Measurements from ENCODE around the gene UNC79. TPM values are rescaled to one million over a fixed set of nuclear protein-coding genes. Genes with fewer than 3 reads are reported as not detected.

The UNC79 gene
- total RNA-seq, 2 experiments from 2014 or later, result 0.02 TPM; not detected in 1

DNA sequence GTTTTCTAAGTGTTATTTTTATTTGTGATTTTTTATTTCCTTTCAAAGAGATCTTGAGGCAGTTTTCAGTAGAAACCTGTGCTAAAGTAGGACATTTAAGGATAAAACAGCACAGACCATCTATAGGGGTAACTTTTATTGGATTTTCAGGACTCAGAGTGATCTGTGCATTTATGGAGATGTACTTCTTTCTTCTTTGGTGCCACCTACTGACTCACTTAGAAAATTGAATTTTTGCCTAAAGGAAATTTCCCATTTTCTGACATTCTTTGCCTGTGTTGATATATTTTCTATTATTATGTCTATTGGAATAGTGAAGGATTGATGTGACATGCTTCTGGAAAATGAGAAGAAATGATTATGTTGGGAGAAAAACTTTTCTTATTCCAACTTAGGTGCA, 113.0 kb downstream of the UNC79 start:
- ChIA-PET POLR2A (no interaction called here), CTCF (no interaction called here)

DNA sequence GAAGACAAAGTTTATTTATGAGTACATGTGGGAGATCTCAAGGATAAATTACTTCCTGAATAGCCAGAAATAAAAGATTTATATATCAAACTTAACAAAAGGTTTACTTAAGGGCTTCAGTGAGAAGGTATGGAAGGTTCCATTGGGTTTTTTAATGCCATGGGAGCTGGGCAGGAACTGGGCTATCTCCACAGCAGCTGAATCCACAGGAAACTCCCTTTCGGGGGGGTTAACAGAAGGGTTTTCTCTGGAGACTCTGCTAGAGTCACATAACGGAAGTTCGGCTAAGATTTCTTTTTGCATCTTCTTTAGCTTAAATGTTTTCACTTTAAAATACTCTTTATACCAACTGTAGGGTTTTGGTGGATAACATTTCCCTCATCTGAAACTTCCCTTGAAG, 113.5 kb downstream of the UNC79 start:
- CTCF ChIA-PET, result no interaction called here
- POLR2A ChIA-PET, result no interaction called here

DNA sequence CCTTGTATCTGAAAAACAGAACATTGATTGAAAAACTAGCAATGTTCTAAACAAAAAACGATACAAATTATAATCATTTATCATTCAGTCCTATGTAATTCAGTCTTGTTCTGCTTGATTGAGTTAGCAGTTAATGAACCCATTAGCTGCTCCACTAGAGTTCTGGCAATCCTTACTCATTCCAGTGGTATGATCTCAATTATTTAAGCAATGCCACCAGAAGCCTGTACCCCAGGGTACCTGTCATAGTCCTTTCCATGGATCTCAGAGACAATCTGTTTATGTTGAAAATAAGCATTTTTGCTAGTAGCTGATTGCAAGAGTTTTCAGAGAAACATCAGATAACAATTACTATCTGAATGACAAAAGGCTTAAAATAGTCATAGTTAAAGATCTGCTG, 115.9 kb downstream of the UNC79 start:
- CTCF ChIA-PET, result no interaction called here
- POLR2A ChIA-PET, result no interaction called here

DNA sequence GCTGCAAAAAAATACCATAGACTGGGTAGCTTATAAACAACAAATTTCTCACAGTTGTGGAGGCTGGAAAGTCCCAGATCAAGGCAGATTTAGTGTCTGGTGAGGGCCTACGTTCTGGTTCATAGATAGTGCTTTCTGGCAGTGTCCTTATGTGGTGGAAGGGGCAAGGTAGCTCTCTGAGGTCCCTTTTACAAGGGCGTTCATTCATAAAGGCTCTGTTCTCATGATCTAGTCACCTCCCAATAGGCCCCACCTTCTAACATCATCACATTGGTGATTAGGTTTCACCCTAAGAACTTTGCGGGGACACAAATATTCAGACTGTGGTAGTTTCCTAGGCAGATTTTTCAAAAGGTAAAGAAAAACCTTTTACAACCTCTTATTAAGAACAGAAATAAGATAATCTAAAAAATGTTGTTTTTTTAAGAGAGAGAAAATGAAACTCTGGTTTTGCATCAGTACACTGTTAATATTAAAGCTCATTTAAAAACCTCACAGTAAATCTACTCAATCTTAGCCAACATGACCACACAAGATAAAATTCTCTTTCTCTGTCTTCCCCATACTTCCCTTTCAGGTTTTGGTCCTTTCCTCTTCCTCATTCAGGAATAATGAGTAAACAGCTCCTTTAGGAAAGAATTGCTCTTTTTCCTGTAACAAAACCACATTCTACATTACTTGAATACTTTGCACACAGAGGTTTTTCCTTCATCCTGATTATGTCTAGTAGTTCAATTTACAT, 117.5 kb downstream of the UNC79 start:
- POLR2A ChIA-PET, result no interaction called here
- CTCF ChIA-PET, result no interaction called here

DNA sequence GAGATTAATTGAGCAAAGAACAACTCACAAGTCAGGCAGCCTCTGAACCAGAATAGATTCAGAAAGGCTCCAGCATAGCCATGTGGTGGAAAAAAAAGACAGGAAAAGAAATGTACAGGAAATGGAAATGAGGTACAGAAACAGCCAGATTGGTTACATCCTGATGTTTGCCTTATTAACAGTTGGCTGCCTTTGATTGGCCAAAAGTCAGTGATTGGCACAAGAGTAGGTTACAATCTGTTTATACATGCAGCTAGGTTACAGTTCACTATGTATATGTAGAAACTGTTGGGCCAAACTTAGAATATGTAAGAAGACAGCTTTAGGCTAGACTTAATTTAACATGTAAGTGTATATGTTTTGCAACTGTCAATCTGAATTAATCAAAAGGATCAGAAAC, 118.9 kb downstream of the UNC79 start:
- POLR2A ChIA-PET, result no interaction called here
- CTCF ChIA-PET, result no interaction called here

DNA sequence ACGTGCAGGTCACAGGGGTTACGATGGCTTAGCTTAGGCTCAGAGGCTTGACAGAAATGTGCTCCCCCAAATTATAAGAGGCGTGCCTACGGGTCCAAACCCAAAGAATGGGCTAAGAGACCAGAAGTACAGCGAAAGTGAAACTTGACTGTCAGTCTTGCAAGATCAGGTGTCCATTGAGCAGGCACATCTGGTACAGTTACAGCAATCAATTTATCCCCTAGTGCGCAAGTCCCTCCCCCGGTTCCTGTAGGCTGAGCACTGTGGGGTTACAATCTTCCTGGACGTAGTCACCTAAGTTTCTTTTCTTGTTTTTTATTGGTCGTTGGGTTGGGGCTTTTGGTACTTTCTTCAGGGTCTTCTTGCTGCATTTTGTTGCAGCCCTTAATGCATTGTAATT, 134.2 kb downstream of the UNC79 start:
- ChIA-PET CTCF (no interaction called here), POLR2A (no interaction called here)

DNA sequence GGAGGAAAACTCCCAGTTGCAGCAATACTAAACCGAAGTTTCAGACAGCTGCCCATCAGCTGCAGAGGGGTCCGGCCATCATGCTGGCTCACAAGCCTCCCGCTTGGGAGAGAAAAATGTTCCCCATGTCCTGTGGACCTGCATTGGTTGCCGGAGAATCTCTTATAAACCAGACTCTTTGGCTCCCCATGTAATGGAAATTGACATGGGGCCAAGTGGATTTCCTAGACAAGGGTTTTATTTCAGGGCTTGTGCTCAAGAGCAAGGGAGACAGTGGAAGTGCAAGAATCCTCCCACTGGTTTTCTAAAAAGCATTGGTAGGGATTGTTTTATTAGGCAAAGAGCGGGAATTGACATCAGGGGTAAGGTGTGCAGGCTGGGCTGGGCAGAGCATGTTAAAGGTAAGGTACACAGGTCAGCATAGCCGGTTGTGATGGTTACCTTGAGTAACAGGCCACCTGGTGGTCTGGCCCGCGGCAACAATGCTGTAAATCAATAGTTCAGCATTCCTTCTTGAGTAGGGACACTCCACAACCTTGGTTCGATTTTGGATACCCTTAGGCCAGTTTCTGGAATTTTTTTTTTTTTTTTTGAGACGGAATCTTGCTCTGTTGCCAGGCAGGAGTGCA, 135.4 kb downstream of the UNC79 start:
- CTCF ChIA-PET, result interaction anchor here (0.7 kb wide), 1 partner anchor 1489 kb away, joined by 3 read pairs; no protein-coding TSS in a partner anchor

DNA sequence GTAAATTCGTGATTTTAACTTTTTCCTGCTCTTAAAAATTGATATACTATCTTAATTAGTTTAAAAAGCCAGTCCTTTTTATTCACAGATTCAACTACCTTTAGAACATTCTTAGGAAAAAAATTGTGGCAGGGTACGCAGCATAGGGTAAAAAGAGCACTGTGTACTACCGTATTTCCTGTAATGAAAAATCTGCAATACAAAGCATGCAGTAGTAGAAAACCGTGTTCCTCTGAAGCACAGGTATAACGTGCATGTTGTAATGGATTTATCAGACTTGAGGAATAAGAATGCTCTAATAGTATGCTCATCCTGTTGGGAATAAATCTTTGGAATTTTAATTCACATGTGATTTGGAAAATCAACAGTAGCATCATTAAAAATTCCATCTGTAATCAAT, 140.5 kb downstream of the UNC79 start:
- CTCF ChIA-PET, result no interaction called here
- POLR2A ChIA-PET, result no interaction called here

More for the DNA sequence above, 135.4 kb downstream of the UNC79 start:
- POLR2A ChIA-PET, result interaction anchor here (0.6 kb wide), 1 partner anchor 416 kb away, joined by 3 read pairs; no protein-coding TSS in a partner anchor

DNA sequence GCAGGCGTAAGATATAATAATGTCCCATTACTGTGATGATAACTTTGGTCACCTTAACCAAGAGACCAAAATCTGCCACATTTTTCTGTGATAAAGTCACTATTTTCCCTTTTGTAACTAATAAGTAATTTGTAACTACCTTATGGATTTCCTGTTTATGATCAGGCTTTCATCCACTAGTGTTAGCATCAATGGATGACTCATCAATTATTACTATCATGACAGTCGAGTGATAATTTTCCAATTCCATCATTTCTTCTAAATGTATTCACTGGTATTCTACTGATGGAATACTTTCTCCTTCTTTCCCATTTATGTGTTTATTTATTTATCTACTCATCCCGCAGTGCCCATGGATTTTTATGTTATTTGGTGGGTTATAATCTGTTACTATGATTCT, 148.4 kb downstream of the UNC79 start:
- CTCF ChIA-PET, result no interaction called here
- POLR2A ChIA-PET, result no interaction called here

DNA sequence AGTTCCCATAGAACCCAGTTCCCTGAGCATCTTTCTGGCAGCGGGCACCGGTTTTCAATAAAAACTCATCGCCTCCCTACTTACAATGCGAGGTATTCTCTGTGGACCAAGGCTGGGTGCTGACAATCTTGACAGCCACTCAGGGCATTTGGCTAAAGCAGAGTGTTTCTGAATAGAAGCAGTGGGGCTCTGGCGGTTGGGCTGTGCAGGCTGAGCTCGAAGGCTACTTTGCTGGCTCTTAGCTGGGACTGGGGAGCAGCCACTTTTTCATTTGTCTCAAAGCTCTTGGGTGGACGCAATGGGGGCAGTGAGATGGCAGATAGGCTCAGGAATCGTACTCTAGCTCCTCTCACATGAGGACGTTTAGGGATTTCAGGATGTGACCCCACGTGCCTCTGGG, 151.8 kb downstream of the UNC79 start:
- POLR2A ChIA-PET, result no interaction called here
- CTCF ChIA-PET, result no interaction called here

DNA sequence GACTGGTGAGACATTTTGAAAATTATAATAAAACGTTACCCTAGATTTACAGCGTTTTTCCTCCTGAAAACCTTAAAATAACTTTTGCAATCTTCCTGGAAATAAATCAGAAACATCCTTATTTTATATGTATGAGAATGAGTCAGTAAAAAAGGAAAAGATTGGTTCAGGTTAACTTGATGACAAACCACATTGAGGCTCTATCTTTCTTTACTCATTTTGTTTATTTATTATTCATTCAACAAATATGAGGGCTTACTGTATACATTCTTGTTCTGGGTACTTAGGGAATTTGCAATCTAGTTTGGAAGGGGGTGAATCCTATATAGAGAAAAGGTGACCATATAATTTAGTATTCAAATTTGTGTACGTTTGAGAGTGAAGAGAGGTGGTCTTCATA, 156.6 kb downstream of the UNC79 start:
- POLR2A ChIA-PET, result no interaction called here
- CTCF ChIA-PET, result no interaction called here

DNA sequence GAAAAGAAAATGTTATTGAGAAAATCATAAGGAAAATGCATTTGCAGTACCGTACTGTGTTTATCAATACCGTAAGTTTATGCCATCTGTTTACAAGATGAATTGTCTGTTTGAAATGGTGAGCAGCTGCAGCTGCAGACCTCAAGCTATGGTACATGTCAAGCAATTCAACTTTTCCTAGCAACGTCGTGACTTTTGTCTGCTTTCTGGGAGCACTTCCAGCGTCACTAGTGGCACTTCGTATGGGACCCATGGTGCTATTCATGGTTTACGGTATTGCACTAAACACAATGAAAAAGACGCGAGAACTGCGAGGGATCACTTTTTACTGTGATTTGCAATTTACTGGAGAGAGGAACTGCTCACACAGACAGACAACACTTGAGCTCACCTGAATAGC, 160.8 kb downstream of the UNC79 start:
- ChIA-PET CTCF (no interaction called here), POLR2A (no interaction called here)

DNA sequence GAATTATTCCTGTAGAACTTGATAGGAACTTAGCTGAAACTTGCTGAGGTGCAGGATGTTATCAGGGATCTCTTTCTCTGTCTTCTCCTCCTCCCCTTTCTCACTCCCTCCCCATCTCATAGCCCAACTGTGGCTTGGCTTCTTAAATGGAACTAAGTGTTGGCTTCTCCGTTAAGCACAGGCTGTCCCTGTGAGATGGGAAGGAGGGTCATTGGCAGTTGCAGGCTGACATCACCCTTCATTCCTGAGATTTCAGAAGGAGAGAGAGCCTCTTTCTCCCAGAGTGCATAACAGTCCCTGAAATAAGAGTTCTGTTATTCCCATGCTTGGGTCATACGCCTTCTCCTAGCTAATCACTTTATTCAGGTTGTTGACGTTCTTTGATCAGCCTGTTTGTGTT, 162.0 kb downstream of the UNC79 start:
- CTCF ChIA-PET, result no interaction called here
- POLR2A ChIA-PET, result no interaction called here

DNA sequence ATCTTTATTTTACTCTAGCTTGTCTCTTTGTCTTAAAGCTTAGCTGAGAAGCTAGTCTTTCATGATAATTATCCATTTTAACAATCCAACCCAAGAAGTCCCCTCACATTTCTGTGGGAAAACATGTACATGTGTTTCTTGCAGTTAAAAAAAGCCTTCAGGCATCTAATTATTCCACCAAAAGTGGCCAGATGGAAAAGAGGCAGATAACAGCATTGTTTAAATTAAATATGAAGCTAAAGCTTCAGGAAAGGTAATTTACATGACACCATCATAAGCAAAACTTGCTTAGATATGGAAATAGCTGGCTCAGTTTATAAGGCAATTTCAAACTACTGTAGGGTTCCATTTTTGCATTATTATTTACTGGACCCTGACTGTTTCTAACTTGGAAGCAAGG, 175.4 kb downstream of the UNC79 start:
- POLR2A ChIA-PET, result no interaction called here
- CTCF ChIA-PET, result no interaction called here

DNA sequence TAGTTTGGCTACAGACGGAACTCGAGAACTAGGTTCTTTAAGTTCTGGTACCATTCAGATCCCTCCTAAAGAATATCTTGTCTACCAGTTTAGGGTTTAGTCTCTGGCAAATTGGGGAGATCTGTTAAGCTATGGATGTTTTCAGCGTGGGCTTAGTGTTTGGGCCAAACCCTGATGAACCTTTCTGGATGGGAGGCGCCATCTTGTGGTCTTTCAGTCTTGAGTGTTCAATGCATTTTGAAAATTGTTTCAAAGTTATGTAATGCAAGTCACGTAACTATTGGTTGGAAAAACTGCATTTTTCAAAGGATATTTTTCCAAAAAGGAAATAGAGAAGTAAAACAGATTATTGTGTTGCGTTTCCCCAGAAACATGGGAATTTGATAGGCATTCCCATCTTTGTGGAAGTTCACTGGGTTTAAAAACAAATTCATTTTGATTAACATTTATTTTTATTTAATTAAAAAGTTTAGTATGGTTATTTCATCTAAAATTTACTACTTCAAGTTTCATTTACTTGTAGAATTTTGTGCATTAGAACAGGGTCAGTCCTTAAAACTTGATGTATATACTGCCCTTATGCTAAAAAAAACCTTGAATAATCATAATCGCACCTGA, 188.5 kb downstream of the UNC79 start:
- CTCF ChIA-PET, result no interaction called here
- POLR2A ChIA-PET, result no interaction called here

DNA sequence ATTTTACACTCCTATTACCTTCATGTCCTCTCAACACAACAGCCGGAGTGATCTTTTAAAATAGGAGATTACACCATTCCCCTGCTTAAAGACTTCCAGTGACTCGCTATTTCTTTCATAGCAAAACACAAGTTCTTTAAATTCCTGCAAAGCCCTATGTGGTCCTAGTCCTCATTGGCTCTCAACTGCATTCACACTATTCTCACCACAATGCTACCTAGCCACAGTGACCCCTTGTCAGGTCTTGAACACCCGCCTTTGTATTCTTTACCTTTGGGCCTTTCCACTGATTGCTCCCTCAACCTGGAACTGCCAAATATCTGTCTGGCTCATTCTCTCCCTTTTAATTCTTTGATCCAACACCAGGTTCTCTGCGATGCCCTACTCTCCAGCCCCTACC, 197.3 kb downstream of the UNC79 start:
- POLR2A ChIA-PET, result no interaction called here
- CTCF ChIA-PET, result no interaction called here

DNA sequence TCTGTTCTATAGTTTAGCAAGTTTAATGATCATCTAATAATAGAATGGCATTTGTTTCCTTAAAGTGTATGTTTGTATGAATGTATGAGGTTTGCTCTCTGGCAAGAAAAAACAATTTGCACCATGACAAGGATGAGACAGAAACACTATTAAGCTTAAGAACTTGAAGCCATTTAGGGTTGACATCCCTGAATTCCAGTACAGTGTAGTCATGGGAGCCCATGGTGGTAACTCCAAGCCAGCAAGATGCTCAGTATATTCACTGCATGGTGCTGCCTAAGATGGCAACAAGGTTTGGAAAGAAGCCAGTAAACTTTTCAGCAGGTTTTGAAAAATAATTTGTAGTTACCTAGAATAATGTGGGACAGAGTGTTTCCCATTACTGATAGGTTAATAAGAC, 198.9 kb downstream of the UNC79 start:
- CTCF ChIA-PET, result no interaction called here

DNA sequence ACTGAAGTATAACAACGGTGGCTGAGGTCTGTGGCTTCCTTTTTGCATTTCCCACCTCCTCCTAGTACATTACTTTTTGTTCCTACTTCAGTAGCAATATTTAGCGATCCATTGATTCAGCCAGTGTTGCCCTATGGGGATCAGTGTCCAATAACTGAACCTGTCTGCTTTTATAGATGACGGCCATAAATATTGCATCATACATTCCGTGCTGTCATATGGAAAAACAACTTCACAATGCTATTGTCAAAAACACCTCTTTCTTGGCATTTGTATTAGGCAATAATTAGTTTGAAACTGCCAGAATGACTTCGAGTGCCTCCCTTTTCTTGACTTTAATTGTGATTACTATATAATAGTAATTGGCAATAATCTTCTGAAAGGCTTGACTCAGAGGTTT, 208.1 kb downstream of the UNC79 start:
- ChIA-PET POLR2A (no interaction called here), CTCF (no interaction called here)

More for the DNA sequence above, 198.9 kb downstream of the UNC79 start:
- POLR2A ChIA-PET, result no interaction called here

DNA sequence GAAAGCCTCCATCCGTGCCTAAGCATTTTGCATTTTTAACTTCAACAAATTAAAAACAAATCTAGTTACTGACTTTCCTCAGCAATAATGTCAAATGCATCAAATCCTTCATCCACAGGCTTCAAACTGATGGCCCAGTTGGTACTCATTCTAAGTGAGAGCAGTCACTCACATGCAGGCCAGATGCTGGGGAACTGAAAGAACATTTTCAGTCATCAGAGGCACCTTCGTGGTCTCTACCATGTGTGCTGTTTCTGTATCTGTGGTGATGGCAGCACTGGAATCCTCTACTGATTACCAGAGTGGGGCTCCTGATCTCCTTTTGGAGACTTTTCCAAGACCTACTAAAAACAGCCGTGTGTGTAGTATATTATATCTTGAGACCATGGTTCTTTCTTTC, 212.4 kb downstream of the UNC79 start:
- CTCF ChIA-PET, result no interaction called here
- POLR2A ChIA-PET, result no interaction called here

DNA sequence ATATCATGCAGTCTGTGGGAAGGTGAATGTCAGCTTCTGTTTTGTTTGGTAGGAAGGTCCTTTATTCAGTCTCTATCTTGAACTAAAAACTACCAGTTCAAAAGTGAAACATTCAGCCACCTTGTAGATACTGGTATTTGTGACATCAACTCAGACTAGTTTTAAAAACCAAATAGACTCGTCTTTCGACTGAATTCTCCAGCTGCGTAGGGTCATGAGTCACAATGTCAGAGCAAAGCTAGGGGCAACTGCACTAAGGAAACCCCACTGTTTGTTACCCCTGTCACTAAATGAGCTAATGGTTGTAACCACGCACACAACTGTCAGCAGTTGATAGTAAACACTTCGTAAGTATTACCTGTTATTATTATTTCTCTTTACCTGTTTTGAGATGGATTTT, 212.9 kb downstream of the UNC79 start:
- POLR2A ChIA-PET, result no interaction called here
- CTCF ChIA-PET, result no interaction called here

DNA sequence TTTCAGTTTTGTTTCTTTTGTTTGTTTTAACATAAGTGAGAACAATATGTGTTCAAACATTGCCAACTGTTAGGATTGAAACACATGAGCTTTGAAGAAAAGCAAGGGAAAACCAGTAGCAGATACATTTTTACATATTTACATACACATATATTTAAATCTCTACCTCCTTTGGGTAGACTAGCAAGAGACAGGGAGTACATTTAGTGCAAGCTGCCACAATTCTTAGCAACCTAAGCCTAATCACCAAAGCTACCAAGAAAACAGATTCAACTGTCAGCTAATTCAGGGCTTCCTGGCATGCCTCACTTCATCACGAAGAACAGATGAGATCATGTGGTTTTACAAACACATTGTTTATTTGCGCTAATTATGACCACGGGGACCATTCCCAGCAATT, 214.5 kb downstream of the UNC79 start:
- CTCF ChIA-PET, result no interaction called here

More for the DNA sequence above, 214.5 kb downstream of the UNC79 start:
- POLR2A ChIA-PET, result no interaction called here

All from activated CD8-positive, alpha-beta memory T cell treated with anti-CD3 and anti-CD28 coated beads for 36 hours (primary cell).